Bronchial epithelial cell (primary cell): Measurements from ENCODE around the gene TFEB. TPM values are rescaled to one million over a fixed set of nuclear protein-coding genes. Genes with fewer than 3 reads are reported as not detected.

ENCODE experiments used
- DNase-seq: peaks from one replicate; pipeline ENCODE4 v3.0.0-alpha.2; 2010; ENCODE audit warnings: low read depth
- FAIRE-seq: peaks from 2 replicates; lab custom pipeline; 2011; peaks lifted over from hg19 to GRCh38; lab: Jason Lieb, UNC
- H3K27me3 ChIP-seq: 2 replicates; pipeline ENCODE4 v1.5.1; 2011; ENCODE audit warnings: low read length; ENCODE audit not compliant: control insufficient read depth, insufficient read depth
- H3K36me3 ChIP-seq: 2 replicates; pipeline ENCODE4 v1.5.1; 2011; ENCODE audit warnings: low read length; ENCODE audit not compliant: control insufficient read depth, insufficient read depth
- H3K4me3 ChIP-seq: 2 replicates; pipeline ENCODE4 v1.5.1; 2011; ENCODE audit warnings: mild to moderate bottlenecking, low read depth, low read length, control low read depth
- CTCF ChIP-seq: IDR thresholded peaks from 2 replicates; pipeline ENCODE4 v1.5.1; 2011; ENCODE audit warnings: mild to moderate bottlenecking, moderate library complexity, low read length, control low read depth, inconsistent platforms; ENCODE audit not compliant: insufficient read depth, severe bottlenecking
- total RNA-seq: library from RNA; depleted of rRNA; stranded (reverse); fragments of >200 nt; gene quantifications from 2 replicates; pipeline ENCODE4 v1.2.1, GENCODE V29; 2014

TFEB gene
- total RNA-seq, 1 donor from 2014 or later: 6.8 TPM

DNA sequence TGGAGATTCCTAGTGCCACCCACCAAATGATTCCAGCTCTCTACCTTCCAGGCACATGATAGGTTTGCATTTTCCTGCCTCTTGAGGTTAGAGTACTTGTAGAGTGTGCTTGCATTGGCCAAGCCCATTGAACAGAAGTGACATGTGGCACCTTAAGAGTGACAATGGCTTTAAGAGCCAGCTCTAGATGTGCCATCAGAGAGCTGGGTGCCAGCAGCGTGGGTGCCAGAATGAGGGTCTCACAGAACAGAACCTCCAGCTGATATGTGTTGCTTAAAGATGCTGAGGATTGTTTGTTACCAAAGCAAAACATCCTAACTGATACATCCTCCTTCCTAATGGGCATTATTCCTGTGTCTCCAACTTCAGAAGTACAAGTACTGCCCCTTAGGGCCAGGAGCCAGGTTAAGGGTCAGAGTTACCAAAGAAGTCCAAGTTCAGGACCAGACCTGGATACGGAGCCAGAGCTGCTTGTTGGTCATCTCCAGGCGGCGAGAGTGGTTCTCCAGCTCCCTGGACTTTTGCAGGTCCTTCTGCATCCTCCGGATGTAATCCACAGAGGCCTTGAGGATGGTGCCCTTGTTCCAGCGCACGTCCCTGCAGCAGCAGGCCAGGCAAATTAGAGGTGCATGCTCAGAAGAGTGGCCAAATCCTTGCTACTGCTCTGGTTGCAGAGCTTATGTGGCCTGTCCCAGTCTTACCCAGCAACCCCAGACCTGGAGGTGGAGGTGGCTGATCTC lies 49.6 kb downstream of the TFEB start:
- peak; percentile 62 for FAIRE-seq

DNA sequence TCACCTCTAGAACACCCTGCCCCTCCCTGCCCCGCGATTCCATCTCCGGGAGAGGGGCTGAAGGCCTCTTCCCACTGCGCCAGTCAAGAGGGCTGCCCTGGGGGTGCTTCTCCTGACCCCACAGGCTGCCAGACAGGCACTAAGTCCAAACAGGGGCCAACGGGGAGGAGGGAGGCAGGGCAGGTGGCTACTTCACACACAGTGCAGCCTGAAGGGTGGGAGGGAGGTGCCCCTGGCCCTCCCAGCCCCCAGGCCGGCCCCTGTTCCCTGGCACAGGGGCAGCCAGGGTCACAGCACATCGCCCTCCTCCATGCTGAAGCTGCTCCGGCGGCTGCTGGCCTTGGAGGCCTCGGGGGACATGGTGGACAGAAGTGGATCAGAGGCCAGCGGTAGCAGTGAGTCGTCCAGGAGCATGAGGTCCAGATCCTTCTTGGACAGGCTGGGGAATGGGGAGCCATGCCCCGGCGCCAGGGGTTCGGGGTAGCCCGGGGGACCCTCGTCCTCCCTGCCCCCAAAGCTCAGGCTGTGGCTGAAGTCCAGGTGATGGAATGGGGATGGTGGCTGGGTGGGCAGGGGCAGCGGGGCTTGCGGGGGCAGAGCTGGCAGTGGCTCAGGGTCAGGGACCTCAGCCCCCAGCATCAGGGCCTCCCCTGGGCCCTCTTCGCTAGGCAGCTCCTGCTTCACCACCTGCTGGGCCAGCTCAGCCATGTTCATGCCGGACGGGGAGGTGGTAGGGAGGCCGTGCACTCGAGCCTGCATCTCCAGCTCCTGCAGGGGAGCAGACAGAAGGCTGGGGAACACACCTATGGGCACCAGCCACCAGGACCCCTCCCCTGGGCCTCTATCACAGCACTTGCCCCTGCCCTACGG lies 50.9 kb downstream of the TFEB start:
- Histone ChIP-seq H3K4me3 (no peak overlapping the region), H3K27me3 (no peaks in the 10 kb centered on the region), H3K36me3 (peaks cover 9% of the 10 kb centered on the region)
- TF ChIP-seq CTCF: no peak
- DNase-seq (no peak), FAIRE-seq (no peak)

More for the DNA sequence above, 49.6 kb downstream of the TFEB start:
- Histone ChIP-seq H3K27me3 (no peaks in the 10 kb centered on the region), H3K4me3 (no peak overlapping the region), H3K36me3 (peaks cover 11% of the 10 kb centered on the region)
- DNase-seq: no peak
- no peak for TF ChIP-seq CTCF

DNA sequence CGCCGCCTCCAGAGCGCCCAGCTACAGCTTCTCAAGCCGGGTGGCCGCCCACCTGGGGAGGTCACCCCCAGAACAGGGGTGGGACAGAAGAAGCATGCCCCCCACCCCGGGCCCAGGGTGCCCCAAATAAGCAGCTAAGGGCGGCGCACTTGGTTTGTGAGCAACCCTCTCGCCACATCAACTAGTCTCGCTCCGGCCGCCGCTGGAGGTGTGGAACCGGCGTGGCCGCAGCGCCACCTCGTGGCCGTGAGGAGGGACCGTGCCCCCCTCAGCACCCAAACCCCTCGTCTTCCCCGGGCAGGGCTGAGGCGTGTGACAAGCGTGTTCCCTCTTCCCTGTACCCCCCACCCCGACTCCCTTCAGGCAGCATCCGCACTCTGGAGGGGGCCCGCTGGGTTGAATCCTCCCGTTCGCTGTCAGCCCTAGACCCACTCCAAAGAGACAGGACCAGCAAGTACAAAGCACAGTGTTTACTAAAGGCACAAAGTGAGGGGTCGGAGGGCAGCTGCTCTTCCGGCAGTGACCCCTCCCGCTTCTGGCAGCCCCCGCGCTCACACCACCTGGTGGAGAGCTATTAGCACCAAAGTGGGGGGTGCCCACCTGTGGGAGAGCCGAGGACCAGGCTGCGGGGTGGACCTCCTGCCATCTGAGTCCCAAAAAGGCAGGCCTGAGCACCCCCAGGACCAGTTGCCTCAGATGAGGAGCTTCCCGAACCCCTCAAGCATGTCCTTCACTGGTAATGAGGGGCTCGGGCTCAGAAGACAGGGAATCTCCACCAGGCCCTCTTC lies 51.7 kb downstream of the TFEB start:
- peak overlapping the region; percentile 22 for H3K4me3 ChIP-seq
- DNase-seq (peak; percentile 37), FAIRE-seq (no peak)
- H3K36me3 ChIP-seq: peaks cover 9% of the 10 kb centered on the region
- peak; percentile 99 for TF ChIP-seq CTCF
- H3K27me3 ChIP-seq: no peaks in the 10 kb centered on the region

DNA sequence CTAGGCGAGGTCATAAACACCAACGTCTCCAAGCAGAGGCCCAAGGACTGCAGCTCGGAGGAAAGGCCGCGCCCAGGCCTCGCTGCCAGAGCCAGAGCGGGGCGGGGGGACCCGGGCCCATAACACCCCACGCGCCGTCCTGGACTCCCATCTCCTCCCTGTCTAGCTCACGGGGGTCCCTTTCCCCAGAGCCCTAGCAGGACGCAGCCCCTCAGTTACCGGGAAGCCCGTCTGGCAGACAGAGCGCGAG lies 52.2 kb downstream of the TFEB start:
- no peak for FAIRE-seq
- TF ChIP-seq CTCF: no peak
- H3K4me3 ChIP-seq: peak overlapping the region; percentile 22

DNA sequence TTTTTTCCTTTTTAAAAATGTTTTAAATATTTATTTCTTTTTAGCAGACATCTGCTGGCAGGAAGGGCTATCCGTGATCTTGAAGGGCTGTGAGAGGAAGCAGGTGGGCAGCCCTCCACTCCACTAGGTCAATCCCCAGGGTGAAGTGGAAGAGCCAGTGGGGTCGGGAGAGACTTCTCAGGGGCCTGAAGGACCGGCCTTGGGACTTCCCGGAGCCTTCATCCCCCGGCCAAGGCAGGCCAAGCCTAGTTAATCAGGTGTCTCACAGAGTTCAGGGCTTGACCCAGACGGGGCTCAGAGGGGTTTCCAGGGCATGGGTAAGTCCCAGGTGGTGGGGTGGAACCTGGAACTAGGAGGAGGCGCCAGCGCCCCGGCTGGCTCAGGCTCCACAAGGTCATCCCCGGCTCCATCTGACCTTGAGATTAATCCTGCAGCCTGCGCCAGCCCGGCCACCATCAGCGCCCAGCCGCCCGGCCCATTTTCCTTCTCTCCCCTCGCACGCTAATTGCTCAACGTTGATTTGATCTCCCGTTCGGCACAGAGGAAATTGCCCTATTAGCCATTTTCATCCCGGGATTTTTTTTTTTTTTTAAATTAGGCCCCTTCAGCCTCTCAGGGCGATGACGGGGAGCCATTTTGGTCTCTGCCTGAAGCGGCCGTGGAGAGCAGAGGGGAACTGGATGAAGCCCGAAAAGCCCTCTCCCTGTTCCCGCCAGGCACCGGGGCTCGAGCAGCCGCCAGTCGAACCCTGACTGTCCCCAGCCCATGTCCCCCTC lies 52.7 kb downstream of the TFEB start:
- TF ChIP-seq CTCF: no peak
- Histone ChIP-seq H3K27me3 (no peaks in the 10 kb centered on the region), H3K36me3 (peaks cover 9% of the 10 kb centered on the region), H3K4me3 (peak overlapping the region; percentile 22)
- FAIRE-seq: no peak
- no peak for DNase-seq

More for the DNA sequence above, 52.2 kb downstream of the TFEB start:
- DNase-seq: no peak
- Histone ChIP-seq H3K36me3 (peaks cover 9% of the 10 kb centered on the region), H3K27me3 (no peaks in the 10 kb centered on the region)
